Measurements from ENCODE around the gene CAMK2D. TPM values are rescaled to one million over a fixed set of nuclear protein-coding genes. Genes with fewer than 3 reads are reported as not detected.
"Not testable (repeated sequence)": the region's sequence is repeated elsewhere in the genome, so short reads cannot be mapped to it uniquely, and the experiment has no call there.

Gene CAMK2D
- polyA plus RNA-seq (ENCODE audit: insufficient read length in 4 of 4), result 10 to 100 TPM; 60.0 to 89.9 (median 76.3) TPM

GRCh38 chr4:113761620-113762185 lies at the start of gene CAMK2D:
TSS of gene CAMK2D (minus strand) at chr4:113761738. CDS start at chr4:113761068, 670 bp downstream.
- DNase-seq (ENCODE audit: low read depth in 4 of 4, low spot score in 3 of 4), result peak; percentile 84 to 88 (median 86)

GRCh38 chr4:113810906-113811305 lies 49.4 kb upstream of the CAMK2D start:
- no peak for DNase-seq (ENCODE audit: low read depth in 4 of 4, low spot score in 3 of 4)

- DNase-seq (ENCODE audit: low read depth in 4 of 4, low spot score in 3 of 4), result no peak
Observed at GRCh38 chr4:113809311-113809710, 47.8 kb upstream of the CAMK2D start.

GRCh38 chr4:113806850-113807249 lies 45.3 kb upstream of the CAMK2D start:
- DNase-seq (ENCODE audit: low read depth in 4 of 4, low spot score in 3 of 4), result no peak

GRCh38 chr4:113801882-113802281 lies 40.3 kb upstream of the CAMK2D start:
- no peak for DNase-seq (ENCODE audit: low read depth in 4 of 4, low spot score in 3 of 4)

GRCh38 chr4:113796381-113796780 lies 34.8 kb upstream of the CAMK2D start:
- not testable (repeated sequence) for DNase-seq (ENCODE audit: low read depth in 4 of 4, low spot score in 3 of 4)

- DNase-seq (ENCODE audit: low read depth in 4 of 4, low spot score in 3 of 4), result no peak
Observed at GRCh38 chr4:113790478-113790877, 28.9 kb upstream of the CAMK2D start.

GRCh38 chr4:113788888-113789287 lies 27.4 kb upstream of the CAMK2D start:
- DNase-seq (ENCODE audit: low read depth in 4 of 4, low spot score in 3 of 4), result no peak

- DNase-seq (ENCODE audit: low read depth in 4 of 4, low spot score in 3 of 4), result no peak
Observed at GRCh38 chr4:113785781-113786180, 24.2 kb upstream of the CAMK2D start.

- DNase-seq (ENCODE audit: low read depth in 4 of 4, low spot score in 3 of 4), result no peak
Observed at GRCh38 chr4:113784497-113785250, 23.1 kb upstream of the CAMK2D start.

GRCh38 chr4:113783701-113784100 lies 22.2 kb upstream of the CAMK2D start:
- DNase-seq (ENCODE audit: low read depth in 4 of 4, low spot score in 3 of 4), result no peak

GRCh38 chr4:113783289-113783688 lies 21.8 kb upstream of the CAMK2D start:
- no peak for DNase-seq (ENCODE audit: low read depth in 4 of 4, low spot score in 3 of 4)

- no peak for DNase-seq (ENCODE audit: low read depth in 4 of 4, low spot score in 3 of 4)
Observed at GRCh38 chr4:113781439-113782040, 20.0 kb upstream of the CAMK2D start.

- DNase-seq (ENCODE audit: low read depth in 4 of 4, low spot score in 3 of 4), result no peak
Observed at GRCh38 chr4:113776679-113777078, 15.1 kb upstream of the CAMK2D start.

GRCh38 chr4:113776016-113776415 lies 14.5 kb upstream of the CAMK2D start:
- DNase-seq (ENCODE audit: low read depth in 4 of 4, low spot score in 3 of 4), result no peak

GRCh38 chr4:113773756-113774155 lies 12.2 kb upstream of the CAMK2D start:
- no peak for DNase-seq (ENCODE audit: low read depth in 4 of 4, low spot score in 3 of 4)

GRCh38 chr4:113773014-113773413 lies 11.5 kb upstream of the CAMK2D start:
- no peak for DNase-seq (ENCODE audit: low read depth in 4 of 4, low spot score in 3 of 4)

GRCh38 chr4:113772319-113772718 lies 10.8 kb upstream of the CAMK2D start:
- DNase-seq (ENCODE audit: low read depth in 4 of 4, low spot score in 3 of 4), result no peak

- no peak for DNase-seq (ENCODE audit: low read depth in 4 of 4, low spot score in 3 of 4)
Observed at GRCh38 chr4:113769744-113770143, 8.2 kb upstream of the CAMK2D start.

GRCh38 chr4:113768952-113769351 lies 7.4 kb upstream of the CAMK2D start:
- no peak for DNase-seq (ENCODE audit: low read depth in 4 of 4, low spot score in 3 of 4)

- DNase-seq (ENCODE audit: low read depth in 4 of 4, low spot score in 3 of 4), result no peak
Observed at GRCh38 chr4:113766882-113767281, 5.3 kb upstream of the CAMK2D start.

GRCh38 chr4:113764720-113765264 lies 3.3 kb upstream of the CAMK2D start:
- no peak for DNase-seq (ENCODE audit: low read depth in 4 of 4, low spot score in 3 of 4)
